Sigmoid colon (tissue), 4 donors: ENCODE measurements around the gene DIP2C.

Experiments
- EP300 ChIP-seq, 4 donors: sonication (generic); formaldehyde crosslinking; IDR thresholded peaks; one replicate each; pipeline ENCODE4 v1.6.1; 2017; ENCODE audit warnings: antibody characterized with exemption in 4 of 4
- TF ChIP-seq, protein P1 (sequence below), 4 experiments: fragments of 450-650 bp in 3 of 4; fragments of 200-600 bp in 1 of 4; IDR thresholded peaks; one replicate each; pipeline ENCODE4 v1.5.1; 2016 to 2019; ENCODE audit warnings: antibody characterized with exemption in 4 of 4, mild to moderate bottlenecking in 3 of 4, moderate library complexity in 2 of 4

DNA sequence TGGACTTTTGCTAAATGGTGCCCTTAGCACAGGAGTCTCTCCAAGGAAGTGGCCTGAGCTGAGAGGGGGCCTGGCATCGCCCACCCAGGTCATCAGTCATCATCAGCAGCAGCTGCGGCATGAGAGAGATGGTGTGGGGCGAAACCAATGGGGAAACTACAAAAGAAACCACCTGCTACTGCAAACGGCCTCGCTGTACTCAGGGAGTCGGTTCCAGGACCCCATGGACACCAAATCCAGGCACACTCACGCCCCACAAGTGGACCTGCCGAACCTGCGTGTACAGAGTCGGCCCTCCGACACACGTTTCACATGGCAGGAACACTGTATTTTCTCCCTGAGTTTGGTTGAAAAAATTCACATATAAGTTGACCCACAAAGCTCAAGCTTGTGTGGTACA is 37.8 kb downstream of the DIP2C start:
- TF ChIP-seq, protein P1, sequence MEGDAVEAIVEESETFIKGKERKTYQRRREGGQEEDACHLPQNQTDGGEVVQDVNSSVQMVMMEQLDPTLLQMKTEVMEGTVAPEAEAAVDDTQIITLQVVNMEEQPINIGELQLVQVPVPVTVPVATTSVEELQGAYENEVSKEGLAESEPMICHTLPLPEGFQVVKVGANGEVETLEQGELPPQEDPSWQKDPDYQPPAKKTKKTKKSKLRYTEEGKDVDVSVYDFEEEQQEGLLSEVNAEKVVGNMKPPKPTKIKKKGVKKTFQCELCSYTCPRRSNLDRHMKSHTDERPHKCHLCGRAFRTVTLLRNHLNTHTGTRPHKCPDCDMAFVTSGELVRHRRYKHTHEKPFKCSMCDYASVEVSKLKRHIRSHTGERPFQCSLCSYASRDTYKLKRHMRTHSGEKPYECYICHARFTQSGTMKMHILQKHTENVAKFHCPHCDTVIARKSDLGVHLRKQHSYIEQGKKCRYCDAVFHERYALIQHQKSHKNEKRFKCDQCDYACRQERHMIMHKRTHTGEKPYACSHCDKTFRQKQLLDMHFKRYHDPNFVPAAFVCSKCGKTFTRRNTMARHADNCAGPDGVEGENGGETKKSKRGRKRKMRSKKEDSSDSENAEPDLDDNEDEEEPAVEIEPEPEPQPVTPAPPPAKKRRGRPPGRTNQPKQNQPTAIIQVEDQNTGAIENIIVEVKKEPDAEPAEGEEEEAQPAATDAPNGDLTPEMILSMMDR (IDR thresholded peaks at IDR 0.05) = no peak
- TF ChIP-seq EP300 (IDR thresholded peaks at IDR 0.05) = no peak
